ENCODE data around the gene ANKRD65. TPM values are rescaled to one million over a fixed set of nuclear protein-coding genes. Genes with fewer than 3 reads are reported as not detected.
"Not testable (repeated sequence)": the region's sequence is repeated elsewhere in the genome, so short reads cannot be mapped to it uniquely, and the experiment has no call there.

ANKRD65 gene
- polyA plus RNA-seq, 1 donor (not counting 4 experiments of a cell fraction or from before 2014, with no cell fraction given): 4.6 TPM

GRCh38 chr1:1387098-1388077 is 33.7 kb downstream of the ANKRD65 start:
- H3K9me1 ChIP-seq (ENCODE audit: control insufficient read depth, extremely low read depth, insufficient read depth, low read length): no peaks in the 10 kb centered on the region
- peaks cover 13% of the 10 kb centered on the region for H3K79me2 ChIP-seq (ENCODE audit: control insufficient read depth, insufficient read depth, low read length)
- DNase-seq (ENCODE audit: low read depth, low spot score) (no peak), FAIRE-seq (no peak)
- H3K27me3 ChIP-seq (ENCODE audit: control insufficient read depth, extremely low read depth, insufficient read depth, low read length): no peaks in the 10 kb centered on the region
- H3K27ac ChIP-seq (ENCODE audit: control insufficient read depth, insufficient read depth, low read length): no peak overlapping the region
- no peaks in the 10 kb centered on the region for H4K20me1 ChIP-seq (ENCODE audit: control insufficient read depth, extremely low read depth, insufficient read depth, low read length)
- dilution Hi-C loops (cut with MboI; ENCODE audit: extremely low pct_ligation_motif_present, low sequenced_read_pairs): no loop called here
- TF ChIP-seq EZH2 (IDR thresholded peaks at IDR 0.05; ENCODE audit: low read length) (no peak), CTCF (optimal IDR thresholded peaks at IDR 0.05 in 1 of 3, IDR thresholded peaks at IDR 0.05 in 1 of 3, conservative IDR thresholded peaks at IDR 0.05 in 1 of 3; ENCODE audit: extremely low read depth in 1 of 3, insufficient read depth in 2 of 3, low read length in 3 of 3) (no peak)
- no peak overlapping the region for H3K4me2 ChIP-seq (ENCODE audit: control insufficient read depth, extremely low read depth, insufficient read depth, low read depth, low read length)
- no peaks in the 10 kb centered on the region for H3K4me1 ChIP-seq (ENCODE audit: control insufficient read depth, extremely low read depth, insufficient read depth, low read length)
- no peak overlapping the region for H3K9ac ChIP-seq (ENCODE audit: control insufficient read depth, extremely low read depth, insufficient read depth, low read length)
- H2AFZ ChIP-seq (ENCODE audit: control insufficient read depth, low read length): no peak overlapping the region
- H3K4me3 ChIP-seq (ENCODE audit: control insufficient read depth in 2 of 3, extremely low read depth in 1 of 3, insufficient read depth in 2 of 3, low read depth in 1 of 3, low read length in 3 of 3): no peak overlapping the region
- H3K36me3 ChIP-seq (ENCODE audit: control insufficient read depth in 2 of 2, extremely low read depth in 1 of 2, insufficient read depth in 2 of 2, low read length in 2 of 2): peaks cover 49 to 57% of the 10 kb centered on the region in 2 experiments
- no peaks in the 10 kb centered on the region for H3K9me3 ChIP-seq (ENCODE audit: control insufficient read depth, low read depth, low read length)

DNA sequence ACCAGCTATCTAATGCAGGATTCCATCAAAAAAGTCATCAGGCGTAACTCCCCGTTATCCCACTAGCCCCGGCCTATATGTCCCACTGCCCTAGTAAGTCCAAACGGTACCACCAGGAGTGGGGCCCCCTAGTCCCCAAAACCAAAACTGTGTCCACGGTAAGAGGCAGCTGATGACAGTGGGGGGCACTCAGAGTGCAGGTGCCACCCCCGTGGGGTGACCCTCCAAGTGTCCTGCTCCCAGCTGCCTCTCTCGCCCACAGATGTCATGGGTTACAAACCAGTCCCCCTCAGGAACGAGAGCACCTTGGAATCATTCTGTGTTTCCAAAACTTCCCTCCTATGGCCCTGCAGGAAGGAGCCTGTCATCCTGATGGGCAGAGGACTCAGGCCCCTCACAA is 35.1 kb downstream of the ANKRD65 start:
- Histone ChIP-seq H3K9me1 (ENCODE audit: control insufficient read depth, extremely low read depth, insufficient read depth, low read length) (no peaks in the 10 kb centered on the region), H3K27me3 (ENCODE audit: control insufficient read depth, extremely low read depth, insufficient read depth, low read length) (no peaks in the 10 kb centered on the region), H3K9ac (ENCODE audit: control insufficient read depth, extremely low read depth, insufficient read depth, low read length) (no peak overlapping the region), H3K4me3 (ENCODE audit: control insufficient read depth in 2 of 3, extremely low read depth in 1 of 3, insufficient read depth in 2 of 3, low read depth in 1 of 3, low read length in 3 of 3) (no peak overlapping the region), H3K4me2 (ENCODE audit: control insufficient read depth, extremely low read depth, insufficient read depth, low read depth, low read length) (no peak overlapping the region), H2AFZ (ENCODE audit: control insufficient read depth, low read length) (no peak overlapping the region), H3K4me1 (ENCODE audit: control insufficient read depth, extremely low read depth, insufficient read depth, low read length) (no peaks in the 10 kb centered on the region), H3K36me3 (ENCODE audit: control insufficient read depth in 2 of 2, extremely low read depth in 1 of 2, insufficient read depth in 2 of 2, low read length in 2 of 2) (peaks cover 39 to 54% of the 10 kb centered on the region in 2 experiments), H3K27ac (ENCODE audit: control insufficient read depth, insufficient read depth, low read length) (no peak overlapping the region), H3K79me2 (ENCODE audit: control insufficient read depth, insufficient read depth, low read length) (peaks cover 13% of the 10 kb centered on the region), H3K9me3 (ENCODE audit: control insufficient read depth, low read depth, low read length) (no peaks in the 10 kb centered on the region), H4K20me1 (ENCODE audit: control insufficient read depth, extremely low read depth, insufficient read depth, low read length) (no peaks in the 10 kb centered on the region)
- dilution Hi-C loops (cut with MboI; ENCODE audit: extremely low pct_ligation_motif_present, low sequenced_read_pairs): no loop called here
- TF ChIP-seq EZH2 (IDR thresholded peaks at IDR 0.05; ENCODE audit: low read length): no peak
- no peak for TF ChIP-seq CTCF (optimal IDR thresholded peaks at IDR 0.05 in 1 of 3, IDR thresholded peaks at IDR 0.05 in 1 of 3, conservative IDR thresholded peaks at IDR 0.05 in 1 of 3; ENCODE audit: extremely low read depth in 1 of 3, insufficient read depth in 2 of 3, low read length in 3 of 3)
- FAIRE-seq (no peak), DNase-seq (ENCODE audit: low read depth, low spot score) (no peak)

GRCh38 chr1:1385339-1385738 is 35.7 kb downstream of the ANKRD65 start:
- H2AFZ ChIP-seq (ENCODE audit: control insufficient read depth, low read length); H3K9me3 ChIP-seq (ENCODE audit: control insufficient read depth, low read depth, low read length); H3K27ac ChIP-seq (ENCODE audit: control insufficient read depth, insufficient read depth, low read length); H3K9me1 ChIP-seq (ENCODE audit: control insufficient read depth, extremely low read depth, insufficient read depth, low read length); DNase-seq (ENCODE audit: low read depth, low spot score); H3K4me1 ChIP-seq (ENCODE audit: control insufficient read depth, extremely low read depth, insufficient read depth, low read length); H3K4me2 ChIP-seq (ENCODE audit: control insufficient read depth, extremely low read depth, insufficient read depth, low read depth, low read length); H4K20me1 ChIP-seq (ENCODE audit: control insufficient read depth, extremely low read depth, insufficient read depth, low read length); H3K9ac ChIP-seq (ENCODE audit: control insufficient read depth, extremely low read depth, insufficient read depth, low read length); FAIRE-seq; H3K27me3 ChIP-seq (ENCODE audit: control insufficient read depth, extremely low read depth, insufficient read depth, low read length); H3K4me3 ChIP-seq (ENCODE audit: control insufficient read depth in 2 of 3, extremely low read depth in 1 of 3, insufficient read depth in 2 of 3, low read depth in 1 of 3, low read length in 3 of 3); dilution Hi-C loops (cut with MboI; ENCODE audit: extremely low pct_ligation_motif_present, low sequenced_read_pairs): not testable (repeated sequence)
- peaks cover 34 to 52% of the 10 kb centered on the region in 2 experiments for H3K36me3 ChIP-seq (ENCODE audit: control insufficient read depth in 2 of 2, extremely low read depth in 1 of 2, insufficient read depth in 2 of 2, low read length in 2 of 2)
- H3K79me2 ChIP-seq (ENCODE audit: control insufficient read depth, insufficient read depth, low read length): peaks cover 13% of the 10 kb centered on the region
